Measurements from ENCODE around the gene EGFL7. TPM values are rescaled to one million over a fixed set of nuclear protein-coding genes. Genes with fewer than 3 reads are reported as not detected.

Gene EGFL7
- total and polyA plus RNA-seq, 2 of the 13 experiments (the other 11 are each of a cell fraction or from before 2014, with no cell fraction given) = 0.20 to 5.1 TPM

- Histone ChIP-seq H2AFZ (ENCODE audit: low read length) (no peak overlapping the region), H3K9me3 (ENCODE audit: low read length) (no peaks in the 10 kb centered on the region), H3K9ac (ENCODE audit: insufficient read depth, low read depth, low read length) (no peak overlapping the region), H4K20me1 (ENCODE audit: insufficient read depth, low read length) (peaks cover 30% of the 10 kb centered on the region; the same call in 1 of the 2 replicates), H3K4me1 (ENCODE audit: insufficient read depth, low read length) (peaks cover 70% of the 10 kb centered on the region), H3K4me2 (ENCODE audit: low read depth, low read length) (no peak overlapping the region), H3K36me3 (replicated peaks in 1 of 2; ENCODE audit: control insufficient read depth in 1 of 2, insufficient read depth in 2 of 2, low read length in 2 of 2) (no peaks in the 10 kb centered on the region), H3K27ac (ENCODE audit: extremely low read length, insufficient read depth, low read length) (no peak overlapping the region), H3K79me2 (ENCODE audit: insufficient read depth, low read length) (no peaks in the 10 kb centered on the region), H3K27me3 (ENCODE audit: control insufficient read depth in 1 of 2, insufficient read depth in 2 of 2, low read length in 2 of 2) (peaks cover 40 to 90% of the 10 kb centered on the region in 2 experiments), H3K4me3 (replicated peaks in 1 of 3; ENCODE audit: insufficient read depth in 1 of 3, low read depth in 2 of 3, low read length in 3 of 3) (no peak overlapping the region)
- ChIA-PET POLR2A (no interaction called here), CTCF (ENCODE audit: low intra/inter-chr PET ratio, low total read pairs) (no interaction called here)
- BruUV-seq (replicated peaks) = no TSS peak
- intact Hi-C loops (cut with micrococcal nuclease; ENCODE audit: unreplicated experiment) = no loop called here
- in situ Hi-C loops (cut with HindIII; ENCODE audit: extremely low pct_ligation_motif_present, low pct_unique_long_range_greater_than_20kb) = no loop called here
- 0% methylated on average over 3 of the region's 13 CpGs for WGBS (ENCODE audit: low lambda C conversion rate)
- no peak for TF ChIP-seq ZNF260 (CRISPR knock-in tag; IDR thresholded peaks at IDR 0.05; ENCODE audit: borderline replicate concordance, low read depth)
- no peak for TF ChIP-seq CBX1 (IDR thresholded peaks at IDR 0.05; ENCODE audit: low read depth)
- TF ChIP-seq DDIT3 (CRISPR knock-in tag; IDR thresholded peaks at IDR 0.05) = no peak
- no peak for TF ChIP-seq PRDM10 (CRISPR knock-in tag; IDR thresholded peaks at IDR 0.05; ENCODE audit: low read depth)
- TF ChIP-seq SOX5 (CRISPR knock-in tag; IDR thresholded peaks at IDR 0.05; ENCODE audit: borderline replicate concordance) = no peak
- no peak for TF ChIP-seq NR2F1 (CRISPR knock-in tag; IDR thresholded peaks at IDR 0.05)
- no peak for TF ChIP-seq PRPF4 (IDR thresholded peaks at IDR 0.05; ENCODE audit: low read depth, low read length, poor library complexity, severe bottlenecking)
- no peak for TF ChIP-seq ZNF597 (CRISPR knock-in tag; IDR thresholded peaks at IDR 0.05)
- no peak for TF ChIP-seq ZNF101 (CRISPR knock-in tag; IDR thresholded peaks at IDR 0.05; ENCODE audit: borderline replicate concordance, low read depth)
- TF ChIP-seq FOXJ3 (CRISPR knock-in tag; IDR thresholded peaks at IDR 0.05; ENCODE audit: borderline replicate concordance) = no peak
- no peak for TF ChIP-seq SNAPC5 (CRISPR knock-in tag; IDR thresholded peaks at IDR 0.05; ENCODE audit: borderline replicate concordance)
- TF ChIP-seq XRCC5 (optimal IDR thresholded peaks at IDR 0.05; ENCODE audit: low read length) = no peak
- TF ChIP-seq ZKSCAN5 (CRISPR knock-in tag; IDR thresholded peaks at IDR 0.05) = no peak
- TF ChIP-seq GTF2F1 (IDR thresholded peaks at IDR 0.05; ENCODE audit: low read length) = no peak
- ATAC-seq = no peak
- no peak for DNase-seq (ENCODE audit: low spot score)
- FAIRE-seq = no peak
These were observed 38.9 kb upstream of the EGFL7 start for GRCh38 chr9:136623842-136624183.

Data from HepG2 (cell line).